GM21526 (cell line): ENCODE results near the gene CCDC102A.

Experiments
- ATAC-seq: cut with Tn5 transposase; IDR thresholded peaks from one replicate; pipeline ENCODE4 v1.9.1; 2021; ENCODE audit warnings: moderate library complexity; ENCODE audit not compliant: unreplicated experiment, low FRiP score

Gene CCDC102A

GRCh38 chr16:57468346-57468745 is 68.0 kb downstream of the CCDC102A start:
- ATAC-seq = no peak

- no peak for ATAC-seq
Measured at GRCh38 chr16:57464523-57464922, 71.8 kb downstream of the CCDC102A start.

- no peak for ATAC-seq
Measured at GRCh38 chr16:57462978-57463362, 73.4 kb downstream of the CCDC102A start.

- ATAC-seq = peak; percentile 80
Measured at GRCh38 chr16:57462209-57462977, 74.0 kb downstream of the CCDC102A start, which contains the start of gene POLR2C. Gene POLR2C (plus strand): TSS chr16:57462679. CDS start chr16:57462725, 46 bp downstream.
